Prostate gland (tissue), 2 donors: ENCODE measurements around the gene PHC2.

Experiments
- POLR2A ChIP-seq: fragments of 450-650 bp; IDR thresholded peaks from one replicate; pipeline ENCODE4 v1.6.1; 2016; ENCODE audit warnings: antibody characterized with exemption, mild to moderate bottlenecking
- TF ChIP-seq, protein P1 (sequence below), 4 experiments: fragments of 200-600 bp in 2 of 4; fragments of 450-650 bp in 2 of 4; sonication (generic) in 2 of 4; IDR thresholded peaks; 1 replicate in 3 of 4; 2 replicates in 1 of 4; pipeline ENCODE4 v1.5.1; 2016 to 2019; ENCODE audit warnings: antibody characterized with exemption in 4 of 4, mild to moderate bottlenecking in 2 of 4, moderate library complexity in 2 of 4

DNA sequence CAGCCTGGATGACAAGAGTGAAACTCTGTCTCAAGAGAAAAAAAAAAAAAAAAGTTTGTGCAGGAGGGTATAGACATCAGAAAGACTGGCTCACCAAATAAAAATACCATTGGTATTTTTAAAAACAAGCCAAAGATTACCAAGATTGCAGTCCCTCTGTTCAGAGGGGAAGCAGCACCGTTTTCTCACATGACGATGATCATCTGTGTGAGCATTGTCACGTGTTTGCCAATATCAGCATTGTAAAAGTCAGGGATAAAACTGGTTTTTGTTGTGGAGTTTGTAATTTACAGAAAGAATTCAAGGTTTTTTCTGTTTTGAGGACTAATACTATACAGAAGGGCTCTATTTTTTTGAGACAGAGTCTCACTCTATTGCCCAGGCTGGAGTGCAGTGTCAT lies 148.1 kb downstream of the PHC2 start:
- TF ChIP-seq POLR2A = no peak
- TF ChIP-seq, protein P1, sequence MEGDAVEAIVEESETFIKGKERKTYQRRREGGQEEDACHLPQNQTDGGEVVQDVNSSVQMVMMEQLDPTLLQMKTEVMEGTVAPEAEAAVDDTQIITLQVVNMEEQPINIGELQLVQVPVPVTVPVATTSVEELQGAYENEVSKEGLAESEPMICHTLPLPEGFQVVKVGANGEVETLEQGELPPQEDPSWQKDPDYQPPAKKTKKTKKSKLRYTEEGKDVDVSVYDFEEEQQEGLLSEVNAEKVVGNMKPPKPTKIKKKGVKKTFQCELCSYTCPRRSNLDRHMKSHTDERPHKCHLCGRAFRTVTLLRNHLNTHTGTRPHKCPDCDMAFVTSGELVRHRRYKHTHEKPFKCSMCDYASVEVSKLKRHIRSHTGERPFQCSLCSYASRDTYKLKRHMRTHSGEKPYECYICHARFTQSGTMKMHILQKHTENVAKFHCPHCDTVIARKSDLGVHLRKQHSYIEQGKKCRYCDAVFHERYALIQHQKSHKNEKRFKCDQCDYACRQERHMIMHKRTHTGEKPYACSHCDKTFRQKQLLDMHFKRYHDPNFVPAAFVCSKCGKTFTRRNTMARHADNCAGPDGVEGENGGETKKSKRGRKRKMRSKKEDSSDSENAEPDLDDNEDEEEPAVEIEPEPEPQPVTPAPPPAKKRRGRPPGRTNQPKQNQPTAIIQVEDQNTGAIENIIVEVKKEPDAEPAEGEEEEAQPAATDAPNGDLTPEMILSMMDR (IDR thresholded peaks at IDR 0.05) = no peak
